AG09309 (cell line): ENCODE results near the gene NNMT.

Experiments
- DNase-seq: peaks from one replicate; pipeline ENCODE4 v3.0.0-alpha.2; 2010; ENCODE audit warnings: low read depth
- H3K4me3 ChIP-seq: 2 replicates; pipeline ENCODE4 v1.5.1; 2011; ENCODE audit warnings: mild to moderate bottlenecking, low read depth, low read length, moderate library complexity; ENCODE audit not compliant: control insufficient read depth
- CTCF ChIP-seq: IDR thresholded peaks from 2 replicates; pipeline ENCODE4 v1.5.1; 2011; ENCODE audit warnings: mild to moderate bottlenecking, low read depth, low read length, inconsistent platforms; ENCODE audit not compliant: insufficient read depth, control insufficient read depth; ENCODE audit errors: missing control alignments

Gene NNMT

GRCh38 chr11:114253771-114254170, 42.4 kb upstream of the NNMT start:
- no peak for TF ChIP-seq CTCF
- H3K4me3 ChIP-seq = no peak overlapping the region
- no peak for DNase-seq

- no peak for DNase-seq
- TF ChIP-seq CTCF = no peak
- H3K4me3 ChIP-seq = no peak overlapping the region
These were observed 41.5 kb upstream of the NNMT start for GRCh38 chr11:114254571-114255146.

GRCh38 chr11:114255289-114255688, 40.9 kb upstream of the NNMT start:
- no peak for DNase-seq
- no peak overlapping the region for H3K4me3 ChIP-seq
- no peak for TF ChIP-seq CTCF

GRCh38 chr11:114256176-114256966, 39.8 kb upstream of the NNMT start:
- TF ChIP-seq CTCF = no peak
- H3K4me3 ChIP-seq = no peak overlapping the region
- no peak for DNase-seq

- no peak overlapping the region for H3K4me3 ChIP-seq
- DNase-seq = no peak
- TF ChIP-seq CTCF = no peak
These were observed 39.3 kb upstream of the NNMT start for GRCh38 chr11:114256967-114257286.

- no peak for DNase-seq
- no peak for TF ChIP-seq CTCF
- H3K4me3 ChIP-seq = no peak overlapping the region
These were observed 38.3 kb upstream of the NNMT start for GRCh38 chr11:114257621-114258558.
